Suprapubic skin (tissue), 4 donors: ENCODE data around the gene SHROOM4.

Experiments used
- POLR2A ChIP-seq, 2 donors: fragments of 450-650 bp; IDR thresholded peaks; one replicate each; pipeline ENCODE4 v1.6.1; 2017; ENCODE audit warnings: antibody characterized with exemption in 2 of 2, mild to moderate bottlenecking in 2 of 2, moderate library complexity in 2 of 2
- POLR2AphosphoS5 ChIP-seq, 3 donors: sonication (generic); formaldehyde crosslinking; IDR thresholded peaks; one replicate each; pipeline ENCODE4 v1.6.1; 2017; ENCODE audit warnings: antibody characterized with exemption in 3 of 3
- TF ChIP-seq, protein P1 (sequence below), 2 donors: fragments of 200-600 bp in 1 of 2; fragments of 450-650 bp in 1 of 2; sonication (generic) in 1 of 2; IDR thresholded peaks; one replicate each; pipeline ENCODE4 v1.5.1; 2016 to 2019; ENCODE audit warnings: antibody characterized with exemption in 2 of 2, mild to moderate bottlenecking in 1 of 2, moderate library complexity in 1 of 2

DNA sequence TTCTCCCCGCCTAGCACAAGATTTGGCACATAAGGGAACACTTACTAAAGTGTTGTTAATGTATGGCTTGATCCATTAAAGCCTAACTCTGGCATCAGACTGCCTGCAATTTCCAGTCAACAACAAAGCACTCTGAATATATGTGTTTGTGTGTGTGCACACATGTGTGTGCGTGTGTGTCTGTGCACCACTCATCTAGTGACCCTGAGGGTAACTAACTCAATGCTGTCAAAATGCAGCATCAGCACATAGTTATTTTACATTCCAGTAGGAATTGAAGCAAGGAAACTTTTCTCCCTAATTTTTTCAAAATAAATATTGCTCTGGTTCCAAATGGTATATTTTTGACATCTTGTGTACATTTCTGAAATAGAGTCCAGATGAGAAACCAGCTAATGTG lies 94.4 kb downstream of the SHROOM4 start:
- TF ChIP-seq POLR2AphosphoS5 (IDR thresholded peaks at IDR 0.05) (no peak), POLR2A (IDR thresholded peaks at IDR 0.05) (no peak)
- TF ChIP-seq, protein P1, sequence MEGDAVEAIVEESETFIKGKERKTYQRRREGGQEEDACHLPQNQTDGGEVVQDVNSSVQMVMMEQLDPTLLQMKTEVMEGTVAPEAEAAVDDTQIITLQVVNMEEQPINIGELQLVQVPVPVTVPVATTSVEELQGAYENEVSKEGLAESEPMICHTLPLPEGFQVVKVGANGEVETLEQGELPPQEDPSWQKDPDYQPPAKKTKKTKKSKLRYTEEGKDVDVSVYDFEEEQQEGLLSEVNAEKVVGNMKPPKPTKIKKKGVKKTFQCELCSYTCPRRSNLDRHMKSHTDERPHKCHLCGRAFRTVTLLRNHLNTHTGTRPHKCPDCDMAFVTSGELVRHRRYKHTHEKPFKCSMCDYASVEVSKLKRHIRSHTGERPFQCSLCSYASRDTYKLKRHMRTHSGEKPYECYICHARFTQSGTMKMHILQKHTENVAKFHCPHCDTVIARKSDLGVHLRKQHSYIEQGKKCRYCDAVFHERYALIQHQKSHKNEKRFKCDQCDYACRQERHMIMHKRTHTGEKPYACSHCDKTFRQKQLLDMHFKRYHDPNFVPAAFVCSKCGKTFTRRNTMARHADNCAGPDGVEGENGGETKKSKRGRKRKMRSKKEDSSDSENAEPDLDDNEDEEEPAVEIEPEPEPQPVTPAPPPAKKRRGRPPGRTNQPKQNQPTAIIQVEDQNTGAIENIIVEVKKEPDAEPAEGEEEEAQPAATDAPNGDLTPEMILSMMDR (IDR thresholded peaks at IDR 0.05): no peak
